ENCODE results near the gene ROBO1.
A peak's percentile ranks its signal among the peaks of the same experiment; 100 is the strongest.
"Not testable (repeated sequence)": the region's sequence is repeated elsewhere in the genome, so short reads cannot be mapped to it uniquely, and the experiment has no call there.

ROBO1 gene

DNA sequence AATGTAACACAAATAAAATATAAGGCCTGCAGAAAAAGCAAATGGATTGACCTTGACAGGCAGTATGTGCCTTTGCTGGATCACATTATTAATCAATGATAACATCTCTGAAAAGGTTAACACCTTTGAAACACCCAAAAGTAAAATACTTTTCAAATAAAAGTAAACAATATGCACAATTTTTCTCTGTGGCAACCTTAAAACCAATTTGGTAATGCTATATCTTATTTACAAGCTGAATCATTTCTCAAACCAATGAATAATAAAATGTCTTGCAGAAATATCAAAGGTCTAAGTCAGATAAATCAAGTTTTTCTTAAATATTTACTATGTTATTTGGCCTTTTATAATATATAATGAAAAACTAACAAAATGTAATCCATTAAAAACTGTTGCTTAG, 1018.7 kb downstream of the ROBO1 start:
- no peak for DNase-seq (ENCODE audit: low spot score)

DNA sequence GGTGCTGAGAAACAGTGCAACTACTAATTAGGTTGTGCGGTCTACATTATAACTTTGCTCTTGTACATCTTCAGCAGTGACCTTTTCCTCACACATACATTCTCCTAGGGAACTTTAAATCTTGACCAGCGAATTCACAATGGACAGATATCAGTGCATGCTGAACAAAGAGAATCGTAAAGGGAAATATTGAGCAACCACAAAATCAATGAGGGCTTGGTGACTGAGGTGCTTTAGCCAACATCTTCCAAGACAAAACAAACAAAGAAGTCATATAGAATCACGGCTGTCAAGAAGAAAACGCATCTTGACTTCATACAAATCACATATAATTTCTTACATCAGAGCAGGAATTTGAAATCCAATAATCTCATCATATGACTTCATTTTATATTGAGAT, 1022.0 kb downstream of the ROBO1 start:
- DNase-seq (ENCODE audit: low spot score): no peak

DNA sequence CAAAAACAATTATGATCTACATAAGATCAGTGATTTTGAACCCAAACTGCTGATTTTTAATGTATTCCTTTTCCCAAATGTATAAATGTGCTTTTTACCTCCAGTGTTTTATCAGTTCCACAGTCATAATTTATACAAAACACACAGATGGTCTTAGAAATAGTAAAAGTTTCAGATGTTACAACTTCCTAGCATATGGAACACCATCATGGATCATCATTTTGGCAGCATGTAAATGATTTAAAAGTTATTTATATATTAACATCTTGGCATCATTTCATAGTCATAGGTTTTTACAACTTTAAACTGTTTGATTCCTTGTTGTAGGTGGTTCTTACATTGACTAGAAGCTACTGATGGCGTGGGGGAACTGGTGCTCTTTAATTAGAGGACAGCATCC, 1025.3 kb downstream of the ROBO1 start:
- no peak for DNase-seq (ENCODE audit: low spot score)

DNA sequence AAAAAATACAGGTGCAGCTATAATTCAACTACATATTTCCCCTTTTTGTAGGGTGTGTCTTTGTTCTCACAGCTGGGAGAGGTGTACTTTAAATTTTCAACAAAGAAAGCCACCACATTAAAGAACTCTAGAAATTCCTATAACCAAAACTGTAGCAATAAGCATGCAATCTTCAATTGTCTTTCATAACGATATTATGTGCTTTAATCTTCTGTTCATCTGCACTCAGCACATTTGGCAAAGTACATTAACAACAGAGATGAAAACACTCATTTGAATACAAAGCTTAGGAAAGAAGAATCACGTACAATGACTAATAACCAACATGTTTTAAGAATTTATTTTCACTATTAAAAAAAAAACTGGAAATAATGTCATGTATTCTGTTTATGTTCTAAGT, 1025.8 kb downstream of the ROBO1 start:
- no peak for DNase-seq (ENCODE audit: low spot score)

DNA sequence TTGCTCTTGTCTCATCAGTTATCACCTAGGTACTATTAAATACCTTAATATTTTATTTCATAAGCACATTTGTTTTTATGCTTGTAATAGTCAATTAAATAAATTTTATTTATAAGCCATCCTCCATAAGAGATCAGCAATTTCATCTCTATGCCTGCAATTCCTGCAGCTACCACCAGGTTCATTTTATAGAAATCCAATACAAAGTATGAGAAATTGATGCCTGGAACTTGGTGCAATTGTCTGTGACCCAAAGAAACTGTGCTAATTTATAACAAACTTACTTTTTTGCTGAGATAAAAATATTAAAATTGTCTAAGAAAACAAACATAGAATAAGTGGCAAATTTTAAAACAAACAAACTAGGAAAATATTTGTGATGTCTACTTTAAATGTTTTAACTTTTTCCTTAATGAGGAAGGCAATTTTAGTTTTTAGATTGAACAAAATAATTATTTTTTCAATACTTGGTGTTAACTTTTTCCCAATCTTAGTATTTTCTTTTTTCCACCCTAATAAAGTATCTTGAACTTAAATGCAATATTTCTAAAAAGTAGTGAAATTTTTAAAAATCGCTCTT, 1026.6 kb downstream of the ROBO1 start:
- no peak for DNase-seq (ENCODE audit: low spot score)

DNA sequence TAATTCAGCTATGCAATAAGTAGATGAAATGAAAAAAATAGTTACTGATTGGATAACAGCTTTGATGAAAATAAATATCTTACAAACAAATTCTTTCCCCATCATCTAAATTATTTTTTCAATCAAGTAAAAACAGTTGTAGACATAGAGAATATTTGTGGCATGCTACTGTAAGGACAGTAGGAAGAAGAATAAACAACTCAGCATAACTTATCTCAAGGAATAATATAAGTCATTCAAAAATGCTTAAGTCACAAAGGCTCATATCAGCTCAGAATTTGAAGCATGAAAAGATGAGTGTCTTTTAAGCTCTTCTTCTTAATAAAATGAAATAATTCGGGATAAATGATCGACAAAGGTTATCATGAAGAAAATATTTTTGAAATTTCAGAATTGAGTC, 1029.0 kb downstream of the ROBO1 start:
- DNase-seq (ENCODE audit: low spot score): no peak

DNA sequence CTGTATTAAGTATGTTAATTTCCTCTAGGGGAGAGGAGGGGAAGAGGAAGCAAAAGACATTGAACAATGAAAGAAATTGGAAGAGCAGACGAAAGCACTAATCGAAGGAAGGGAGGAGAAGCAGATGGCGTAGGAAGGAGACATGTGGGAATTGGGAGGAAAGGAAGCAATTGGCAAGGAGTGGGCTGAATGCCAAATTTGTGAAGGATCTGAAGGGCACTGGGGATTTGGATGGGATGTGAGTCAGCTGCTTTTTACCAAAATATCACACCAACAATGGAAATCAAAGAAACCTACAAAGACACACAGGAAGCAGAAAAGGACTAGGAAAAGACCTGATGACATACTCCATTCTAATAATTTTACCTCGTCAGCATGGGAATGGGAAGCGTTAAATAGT, 1029.8 kb downstream of the ROBO1 start:
- DNase-seq (ENCODE audit: low spot score): no peak

DNA sequence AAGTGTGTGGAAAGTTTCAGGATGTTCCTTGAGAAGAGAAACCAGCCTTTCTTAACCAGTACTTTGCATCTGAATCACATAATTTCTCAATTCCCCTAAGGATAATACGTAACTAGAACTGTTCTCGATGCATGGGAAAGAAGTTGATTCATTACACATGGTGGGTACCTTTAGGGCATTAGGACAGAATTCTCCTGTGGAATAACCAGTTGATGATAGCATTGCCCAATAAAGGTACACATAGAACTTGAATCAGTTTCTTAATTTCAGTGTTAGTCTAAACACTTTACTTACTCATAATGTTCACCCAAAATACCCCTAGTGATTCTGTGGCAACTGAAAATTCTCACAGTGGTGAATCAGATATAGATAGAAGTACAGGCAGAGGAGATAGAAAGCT, 1030.9 kb downstream of the ROBO1 start:
- DNase-seq (ENCODE audit: low spot score): no peak

DNA sequence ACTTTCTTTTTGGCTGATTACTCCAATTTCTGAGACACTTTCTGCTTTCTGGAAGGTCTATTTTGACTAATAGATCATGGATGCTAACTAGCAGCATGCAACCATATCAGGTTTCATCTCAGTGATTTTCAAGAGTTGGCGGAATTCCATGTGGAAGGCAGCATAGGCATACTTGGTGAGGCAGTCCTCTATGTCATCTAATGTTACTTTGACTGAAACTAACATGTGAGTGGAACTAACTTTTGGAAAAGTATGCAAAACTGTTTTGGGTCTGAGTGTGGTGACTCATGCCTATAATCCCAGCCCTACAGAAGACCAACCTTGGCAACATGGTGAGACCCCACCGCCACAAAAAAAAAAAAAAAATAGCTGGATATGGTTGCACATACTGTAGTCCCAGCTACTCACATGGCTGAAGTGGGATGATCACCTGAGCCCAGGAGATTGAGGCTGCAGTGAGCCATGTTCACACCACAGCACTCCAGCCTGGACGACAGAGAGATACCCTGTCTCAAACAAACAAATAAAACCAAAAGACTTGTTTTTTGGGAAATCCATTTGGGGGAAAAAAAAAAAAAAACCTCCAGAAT, 1033.7 kb downstream of the ROBO1 start:
- peak; percentile 20 for DNase-seq (ENCODE audit: low spot score)

DNA sequence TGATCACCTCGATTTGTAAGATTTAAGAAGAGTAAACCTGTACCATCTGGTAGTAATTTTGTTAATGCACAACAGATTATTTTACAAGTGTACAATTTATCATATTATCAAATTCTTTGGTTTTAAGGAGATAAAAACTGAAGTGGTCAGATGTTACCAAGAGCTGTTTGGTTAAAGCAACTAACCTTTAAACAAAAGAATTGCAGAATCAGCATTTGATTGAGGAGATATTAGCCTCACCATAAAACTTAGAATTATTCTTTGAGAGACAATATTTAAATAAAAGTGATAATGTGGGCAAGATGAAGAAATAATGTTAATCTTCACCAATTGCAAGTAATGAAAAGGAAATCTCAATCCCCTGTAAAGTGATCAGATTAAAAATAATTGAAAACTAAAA, 1034.9 kb downstream of the ROBO1 start:
- no peak for DNase-seq (ENCODE audit: low spot score)

DNA sequence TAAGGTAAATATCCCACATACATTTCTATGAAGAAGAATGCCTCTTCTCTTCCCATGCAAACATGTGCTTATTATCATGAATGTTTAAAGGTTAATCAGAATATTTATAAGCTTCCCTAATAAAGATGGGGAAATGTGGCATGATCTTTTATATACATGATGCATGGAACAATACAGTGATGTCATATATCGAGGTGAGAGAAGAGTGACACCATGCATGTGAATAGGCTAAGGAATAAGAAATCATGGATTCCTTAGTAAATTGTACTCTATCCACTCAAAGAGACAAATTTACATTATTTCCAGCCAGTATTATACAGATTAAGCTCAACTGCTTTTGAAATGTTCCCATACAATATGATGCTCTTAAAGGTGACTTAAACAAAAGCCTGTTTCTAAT, 1035.3 kb downstream of the ROBO1 start:
- no peak for DNase-seq (ENCODE audit: low spot score)

DNA sequence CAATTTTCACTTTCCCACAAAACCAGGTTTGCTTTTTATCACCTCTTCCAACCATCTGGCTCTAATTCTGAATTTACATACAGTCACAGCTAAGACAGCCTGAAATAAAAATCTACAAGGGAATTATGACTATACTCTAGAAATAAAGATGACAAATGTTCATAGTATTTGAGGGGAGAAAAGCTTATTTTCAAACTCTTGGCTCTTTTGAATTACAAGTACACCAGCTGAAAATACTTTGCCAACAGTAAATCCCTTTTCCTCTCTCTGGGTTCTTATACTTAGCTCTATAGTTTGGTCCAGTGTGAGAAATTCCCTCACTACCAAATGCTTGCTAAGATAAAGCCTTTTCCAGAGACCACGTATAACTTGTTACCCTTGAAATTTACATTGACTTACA, 1037.9 kb downstream of the ROBO1 start:
- no peak for DNase-seq (ENCODE audit: low spot score)

DNA sequence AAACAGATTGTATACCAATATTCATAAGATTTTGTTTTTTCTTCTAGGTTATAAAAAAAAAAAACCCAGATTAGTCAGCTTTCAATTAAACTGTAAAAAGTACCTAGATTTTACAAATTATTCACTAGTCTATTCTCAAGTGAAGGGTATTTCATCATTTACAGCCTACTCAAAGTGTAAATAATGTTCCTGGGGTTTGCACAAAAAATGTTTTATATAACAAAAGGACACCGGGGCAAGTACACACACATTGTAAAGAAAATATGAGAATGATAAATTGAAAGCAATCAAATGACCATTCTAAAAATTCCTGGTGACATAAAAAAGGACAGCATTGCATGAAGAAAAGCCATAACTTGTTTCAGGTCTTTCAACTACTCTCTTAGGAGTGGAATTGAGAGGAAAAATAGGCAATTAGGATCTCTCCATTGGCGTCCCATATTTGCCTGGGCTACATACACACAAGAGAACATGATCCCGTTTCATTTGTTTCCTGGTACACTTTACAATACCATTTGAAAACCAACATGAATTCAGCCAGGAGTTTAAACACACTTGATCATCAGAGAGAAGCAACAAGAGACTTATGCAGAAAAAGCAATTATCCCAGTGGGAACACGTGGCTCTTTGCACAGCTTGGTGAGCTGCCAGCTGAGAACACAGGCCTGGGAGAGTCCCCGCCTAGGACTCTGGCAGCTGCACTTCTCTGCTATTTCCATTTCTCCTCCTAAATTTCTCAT, 1039.2 kb downstream of the ROBO1 start:
- DNase-seq (ENCODE audit: low spot score): peak; percentile 34

DNA sequence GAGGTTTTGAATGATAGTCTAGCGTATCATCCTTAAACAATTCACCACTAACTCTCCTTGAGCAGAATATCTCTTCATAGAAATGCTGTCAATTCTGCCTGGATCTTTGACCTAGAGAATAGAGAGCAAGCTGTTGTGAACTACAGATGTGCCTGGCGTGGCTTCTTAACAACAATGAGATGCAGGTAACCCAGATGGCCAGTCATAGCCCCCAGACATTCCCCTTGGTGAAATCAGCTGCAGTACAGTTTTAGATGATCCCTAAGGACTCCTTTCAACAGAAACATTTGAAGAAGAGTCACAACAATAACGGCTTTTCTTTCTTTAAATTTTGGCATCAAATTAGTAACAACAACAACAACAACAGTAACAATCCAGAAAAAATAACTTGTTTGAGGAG, 1041.3 kb downstream of the ROBO1 start:
- no peak for DNase-seq (ENCODE audit: low spot score)

DNA sequence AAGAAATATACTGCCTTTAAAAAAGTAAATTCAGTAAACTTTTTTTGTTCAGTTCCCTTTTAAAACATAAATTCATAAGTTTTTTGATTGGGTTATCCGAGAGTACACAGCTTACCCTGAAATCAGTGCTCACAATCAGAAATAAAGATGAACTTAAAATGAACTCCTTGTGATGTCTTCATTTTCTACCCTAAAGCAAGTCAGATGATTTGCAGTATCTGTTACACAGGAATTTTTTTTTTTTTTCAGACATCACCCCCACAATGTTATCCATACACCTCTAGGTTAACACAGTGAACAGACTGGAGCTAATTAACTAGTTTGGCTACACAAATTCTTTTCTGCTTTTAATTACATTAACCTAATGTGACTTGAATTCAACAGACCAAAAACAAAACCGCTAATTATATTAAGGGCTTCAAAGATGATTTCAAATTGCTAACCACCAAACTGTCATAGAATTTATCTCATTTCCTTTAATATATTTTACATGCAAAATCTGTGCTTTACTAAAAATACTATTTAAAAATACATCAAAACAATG, 1042.0 kb downstream of the ROBO1 start:
- no peak for DNase-seq (ENCODE audit: low spot score)

DNA sequence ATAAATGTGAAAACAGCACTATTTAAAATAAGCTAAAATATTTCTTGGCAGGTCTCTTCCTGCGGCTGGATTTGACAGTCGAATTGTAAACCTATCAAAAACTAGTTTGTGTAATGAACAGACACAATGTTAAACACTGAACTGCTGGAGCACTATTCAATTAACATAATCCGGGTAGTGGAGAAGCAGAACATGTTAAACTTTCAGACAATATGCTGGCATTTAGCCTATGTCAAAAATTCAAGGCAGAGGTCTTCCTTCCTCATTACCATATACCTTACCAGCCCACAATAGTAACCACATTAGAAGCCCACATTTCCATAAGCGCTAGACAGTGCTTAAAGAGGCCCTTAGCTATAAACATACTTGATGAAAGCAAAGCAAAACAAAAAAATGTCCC, 1042.9 kb downstream of the ROBO1 start:
- no peak for DNase-seq (ENCODE audit: low spot score)

DNA sequence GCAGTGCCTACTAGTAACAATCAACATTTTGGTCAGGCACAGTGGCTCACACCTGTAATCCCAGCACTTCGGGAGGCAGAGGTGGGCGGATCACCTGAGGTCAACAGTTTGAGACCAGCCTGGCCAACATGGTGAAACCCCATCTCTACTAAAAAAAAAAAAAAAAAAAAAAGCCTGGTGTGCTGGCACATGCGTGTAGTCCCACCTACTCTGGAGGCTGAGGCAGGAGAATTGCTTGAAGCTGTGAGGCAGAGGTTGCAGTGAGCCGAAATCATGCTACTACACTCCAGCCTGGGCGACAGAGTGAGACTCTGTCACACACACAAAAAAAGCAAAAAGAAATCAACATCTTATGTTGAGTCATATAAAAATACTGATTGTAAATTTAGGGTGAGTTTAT, 1043.4 kb downstream of the ROBO1 start:
- not testable (repeated sequence) for DNase-seq (ENCODE audit: low spot score)

DNA sequence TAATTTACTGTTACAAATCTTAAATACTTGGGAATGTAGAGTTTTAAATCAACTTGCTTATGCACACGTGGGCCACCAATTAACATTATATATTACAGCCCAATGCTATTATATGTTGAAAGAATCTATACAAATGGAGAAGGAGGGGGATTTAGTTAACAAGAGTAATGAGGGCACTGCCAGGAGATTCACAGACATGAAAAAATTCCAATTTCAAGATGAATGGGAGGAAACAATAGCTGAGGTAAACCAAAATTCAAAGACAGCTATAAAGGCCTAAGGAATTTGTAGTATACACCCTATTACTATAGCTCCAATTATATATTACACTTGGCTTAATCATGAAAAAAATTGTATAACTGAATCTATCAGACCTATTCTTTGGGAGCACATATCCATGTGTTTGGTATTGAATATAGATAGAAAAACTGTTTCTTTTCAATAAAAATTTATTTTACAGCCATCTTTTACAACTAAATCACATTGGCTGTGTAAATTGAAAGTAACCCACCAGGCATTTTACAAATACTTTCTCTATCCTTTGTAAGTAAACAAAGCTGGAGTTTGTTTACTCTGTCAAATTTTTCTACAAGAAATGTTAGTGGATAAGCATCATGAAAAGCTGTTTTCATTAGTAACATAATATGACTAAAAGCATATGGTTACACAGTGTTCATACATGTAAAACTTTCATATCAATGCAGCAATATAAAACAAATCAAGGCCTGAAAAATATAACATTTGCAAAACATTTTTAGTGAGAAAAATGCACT, 1045.8 kb downstream of the ROBO1 start:
- no peak for DNase-seq (ENCODE audit: low spot score)

DNA sequence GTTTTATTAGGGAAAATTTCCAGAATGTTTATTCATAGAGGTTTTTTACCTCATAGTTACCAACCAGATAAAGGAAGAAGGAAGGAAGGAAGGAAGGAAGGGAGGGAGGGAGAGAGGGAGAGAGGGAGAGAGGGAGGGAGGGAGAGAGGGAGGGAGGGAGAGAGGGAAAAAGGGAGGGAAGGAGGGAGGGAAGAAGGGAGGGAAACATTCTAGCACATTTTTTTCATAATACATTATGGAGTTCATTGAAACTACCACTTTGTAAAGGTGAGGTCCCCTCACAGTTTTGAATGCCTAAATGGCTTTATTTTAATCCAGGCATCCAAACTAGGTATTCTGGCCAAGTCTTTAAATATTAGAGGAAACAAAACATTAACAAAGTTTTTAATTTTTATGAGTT, 1049.1 kb downstream of the ROBO1 start:
- no peak for DNase-seq (ENCODE audit: low spot score)

DNA sequence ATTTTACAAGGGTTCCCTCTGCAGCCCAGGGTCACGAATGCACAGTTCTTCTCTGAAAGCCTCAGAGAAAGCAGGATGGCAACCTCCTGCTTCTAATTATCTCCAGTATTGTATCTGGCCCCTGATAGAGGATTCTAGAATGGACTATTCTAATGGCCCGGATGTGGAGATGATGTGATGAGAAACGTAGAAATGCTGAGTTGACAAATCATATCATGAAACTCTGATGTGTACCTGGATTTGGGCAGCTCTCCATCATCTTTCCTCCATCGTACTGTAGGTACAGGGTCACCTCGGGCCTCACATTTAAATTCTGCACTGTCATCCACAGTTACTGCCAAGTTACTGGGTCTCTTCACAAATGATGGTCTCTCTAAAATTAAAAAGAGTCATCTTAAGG, 1050.8 kb downstream of the ROBO1 start:
- DNase-seq (ENCODE audit: low spot score): no peak

DNA sequence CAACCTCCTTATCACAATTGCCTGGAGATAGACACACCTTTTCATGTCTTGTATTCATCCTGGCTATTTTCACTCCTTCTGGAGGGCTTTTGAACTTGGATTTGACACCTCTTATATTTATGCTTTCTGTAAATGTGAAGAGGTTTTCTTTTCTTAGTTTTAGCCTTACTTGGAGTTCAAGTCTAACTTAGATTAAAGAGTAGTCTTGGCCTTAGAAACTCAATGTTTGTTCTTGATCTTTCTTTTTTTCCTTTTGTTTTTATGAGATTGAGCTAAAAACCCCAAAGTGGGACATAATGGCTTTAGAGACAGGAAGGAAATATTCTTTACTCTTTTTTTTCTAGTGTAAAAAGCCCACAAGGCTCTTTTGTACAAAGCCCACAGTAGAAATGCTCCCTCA, 1054.9 kb downstream of the ROBO1 start:
- DNase-seq (ENCODE audit: low spot score): no peak

DNA sequence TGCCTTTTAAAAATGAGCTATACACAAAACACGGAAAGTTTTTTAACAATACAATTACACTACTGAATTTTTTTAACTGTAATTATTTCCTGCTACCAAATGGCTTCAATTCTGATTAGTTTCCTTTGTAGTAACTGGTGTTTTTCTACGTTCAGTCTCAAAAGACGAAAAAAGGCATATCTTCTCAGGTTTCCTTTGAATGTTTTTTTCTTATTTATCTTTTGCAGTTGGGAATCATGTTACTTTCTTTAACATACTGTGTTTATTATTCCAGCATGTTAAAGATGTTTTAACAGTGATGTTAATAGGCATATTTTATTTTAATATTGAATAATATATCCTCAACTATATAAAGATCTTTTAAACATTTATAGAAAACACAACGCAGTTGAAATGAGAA, 1055.5 kb downstream of the ROBO1 start:
- DNase-seq (ENCODE audit: low spot score): no peak

Data from SK-N-DZ (cell line).